ENCODE measurements around the gene IL17RA.

Gene IL17RA

GRCh38 chr22:17158568-17159503 lies 74.0 kb downstream of the IL17RA start, which contains the start of gene HDHD5:
HDHD5 (minus strand) TSS chr22:17159277; CDS start chr22:17159251, 26 bp downstream.
- peak; percentile 95 for DNase-seq

DNA sequence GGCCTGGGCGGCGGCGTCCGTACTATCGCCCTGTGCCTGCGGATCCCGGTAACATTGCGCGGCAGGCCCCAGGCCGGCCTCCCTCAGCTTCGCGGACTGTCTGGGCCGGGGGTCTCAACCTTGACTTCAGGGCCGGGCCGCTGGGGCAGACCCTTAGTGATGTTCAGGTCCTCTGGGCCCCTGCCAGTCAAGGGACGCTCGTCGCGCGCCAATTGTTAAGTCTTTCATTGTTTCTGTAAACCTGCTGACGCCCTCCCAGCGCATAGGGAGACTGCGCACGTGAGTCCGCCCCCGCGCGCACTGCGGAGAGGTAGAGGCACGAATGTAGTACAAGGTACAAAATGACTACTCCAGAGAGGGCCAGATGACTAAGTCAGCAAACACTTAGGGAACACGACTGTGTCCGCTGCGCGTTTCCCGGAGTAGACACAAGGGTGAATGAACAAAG lies 74.7 kb downstream of the IL17RA start:
- DNase-seq, result peak; percentile 48

DNA sequence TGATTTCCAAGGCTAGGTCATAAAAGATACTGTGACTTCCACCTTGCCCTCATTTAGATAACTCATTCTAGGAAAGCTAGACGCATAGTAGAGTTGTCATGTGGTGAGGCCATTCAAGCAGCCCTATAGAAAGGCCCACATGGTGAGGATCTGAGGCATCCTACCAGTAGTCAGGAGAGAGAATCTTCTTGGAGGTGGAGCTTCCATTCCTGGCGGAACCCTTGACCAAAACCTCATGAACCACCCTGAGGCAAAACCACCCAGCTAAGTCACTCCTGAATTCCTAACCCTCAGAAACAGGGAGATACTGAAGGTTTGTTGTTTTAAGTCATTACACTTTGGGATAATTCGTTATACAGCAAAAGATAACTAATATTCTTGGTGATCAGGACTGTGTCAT lies 77.2 kb downstream of the IL17RA start:
- DNase-seq, result no peak

DNA sequence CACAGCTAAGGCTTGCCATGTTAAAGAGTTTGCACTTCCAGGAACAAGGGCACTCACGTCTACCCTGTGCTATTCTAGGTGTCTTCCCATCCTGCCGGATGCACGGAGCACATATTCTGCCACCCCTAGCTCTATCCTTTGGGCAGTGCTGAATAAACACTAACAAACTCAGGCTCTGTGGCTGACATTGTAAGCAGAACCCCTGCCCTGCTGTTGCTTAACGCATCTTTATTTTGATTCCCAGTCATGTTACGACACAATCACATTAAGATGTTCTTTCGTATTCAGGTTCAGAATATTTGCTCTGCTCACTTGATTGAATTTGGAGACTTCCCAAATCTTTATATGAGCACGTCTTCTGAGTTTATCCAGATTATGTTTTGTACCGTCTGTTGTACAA lies 77.9 kb downstream of the IL17RA start:
- DNase-seq, result no peak

GRCh38 chr22:17164392-17165024 lies 79.7 kb downstream of the IL17RA start:
- DNase-seq, result no peak
